ENCODE measurements around the gene SPAG16. TPM values are rescaled to one million over a fixed set of nuclear protein-coding genes. Genes with fewer than 3 reads are reported as not detected.

Gene SPAG16
- total RNA-seq, 1 donor from 2014 or later: 18.7 TPM

GRCh38 chr2:214261683-214262082 is 977.4 kb downstream of the SPAG16 start:
- Mint-ChIP-seq H3K9me3 (ENCODE audit: low read depth) (peaks cover 12% of the 10 kb centered on the region), H3K4me3 (ENCODE audit: unreplicated experiment) (no peak overlapping the region), H3K4me1 (ENCODE audit: low read depth) (peaks cover 23% of the 10 kb centered on the region), H3K36me3 (ENCODE audit: low read depth) (peaks cover 3% of the 10 kb centered on the region), H3K27me3 (ENCODE audit: low read depth) (no peaks in the 10 kb centered on the region), H3K27ac (ENCODE audit: unreplicated experiment) (no peak overlapping the region)
- no peak for TF ChIP-seq CTCF (IDR thresholded peaks at IDR 0.05)
- DNase-seq (ENCODE audit: low spot score): no peak

GRCh38 chr2:214264171-214264570 is 979.9 kb downstream of the SPAG16 start:
- Mint-ChIP-seq H3K9me3 (ENCODE audit: low read depth) (peaks cover 16% of the 10 kb centered on the region), H3K36me3 (ENCODE audit: low read depth) (peaks cover 3% of the 10 kb centered on the region), H3K27me3 (ENCODE audit: low read depth) (no peaks in the 10 kb centered on the region), H3K27ac (ENCODE audit: unreplicated experiment) (no peak overlapping the region), H3K4me1 (ENCODE audit: low read depth) (peaks cover 23% of the 10 kb centered on the region), H3K4me3 (ENCODE audit: unreplicated experiment) (no peak overlapping the region)
- TF ChIP-seq CTCF (IDR thresholded peaks at IDR 0.05): no peak
- no peak for DNase-seq (ENCODE audit: low spot score)

GRCh38 chr2:214265991-214266489 is 981.8 kb downstream of the SPAG16 start:
- peaks cover 3% of the 10 kb centered on the region for H3K36me3 Mint-ChIP-seq (ENCODE audit: low read depth)
- no peaks in the 10 kb centered on the region for H3K27me3 Mint-ChIP-seq (ENCODE audit: low read depth)
- H3K4me1 Mint-ChIP-seq (ENCODE audit: low read depth): peaks cover 21% of the 10 kb centered on the region
- TF ChIP-seq CTCF (IDR thresholded peaks at IDR 0.05): no peak
- H3K27ac Mint-ChIP-seq (ENCODE audit: unreplicated experiment): no peak overlapping the region
- no peak overlapping the region for H3K4me3 Mint-ChIP-seq (ENCODE audit: unreplicated experiment)
- DNase-seq (ENCODE audit: low spot score): no peak
- peaks cover 10% of the 10 kb centered on the region for H3K9me3 Mint-ChIP-seq (ENCODE audit: low read depth)

- H3K4me1 Mint-ChIP-seq (ENCODE audit: low read depth): no peaks in the 10 kb centered on the region
- no peak overlapping the region for H3K27ac Mint-ChIP-seq (ENCODE audit: unreplicated experiment)
- peaks cover 2% of the 10 kb centered on the region for H3K36me3 Mint-ChIP-seq (ENCODE audit: low read depth)
- no peak for DNase-seq (ENCODE audit: low spot score)
- H3K9me3 Mint-ChIP-seq (ENCODE audit: low read depth): peaks cover 20% of the 10 kb centered on the region
- no peak overlapping the region for H3K4me3 Mint-ChIP-seq (ENCODE audit: unreplicated experiment)
- no peak for TF ChIP-seq CTCF (IDR thresholded peaks at IDR 0.05)
- H3K27me3 Mint-ChIP-seq (ENCODE audit: low read depth): no peaks in the 10 kb centered on the region
Measured at GRCh38 chr2:214277880-214278279, 993.6 kb downstream of the SPAG16 start.

GRCh38 chr2:214286011-214286410 is 1001.7 kb downstream of the SPAG16 start:
- H3K27me3 Mint-ChIP-seq (ENCODE audit: low read depth): no peaks in the 10 kb centered on the region
- H3K27ac Mint-ChIP-seq (ENCODE audit: unreplicated experiment): no peak overlapping the region
- H3K4me1 Mint-ChIP-seq (ENCODE audit: low read depth): no peaks in the 10 kb centered on the region
- peaks cover 6% of the 10 kb centered on the region for H3K36me3 Mint-ChIP-seq (ENCODE audit: low read depth)
- DNase-seq (ENCODE audit: low spot score): no peak
- no peak overlapping the region for H3K4me3 Mint-ChIP-seq (ENCODE audit: unreplicated experiment)
- TF ChIP-seq CTCF (IDR thresholded peaks at IDR 0.05): no peak
- peaks cover 17% of the 10 kb centered on the region for H3K9me3 Mint-ChIP-seq (ENCODE audit: low read depth)
